ENCODE results near the gene DNAH6. TPM values are rescaled to one million over a fixed set of nuclear protein-coding genes. Genes with fewer than 3 reads are reported as not detected.

The DNAH6 gene
- total RNA-seq, 1 experiment from 2014 or later: 0.26 TPM

GRCh38 chr2:84697895-84698294, 181.6 kb downstream of the DNAH6 start:
- H4K91ac ChIP-seq (ENCODE audit: insufficient read length, low read depth, low read length): no peak overlapping the region
- H2BK12ac ChIP-seq (ENCODE audit: insufficient read length, low read depth, low read length): no peak overlapping the region
- no peaks in the 10 kb centered on the region for H3K4me1 ChIP-seq (ENCODE audit: insufficient read depth, low read length)
- no peaks in the 10 kb centered on the region for H3K79me1 ChIP-seq (ENCODE audit: insufficient read depth, low read depth, low read length, poor library complexity, severe bottlenecking)
- no peak overlapping the region for H3K56ac ChIP-seq (ENCODE audit: insufficient read length, low read depth, low read length)
- no peaks in the 10 kb centered on the region for H3K23me2 ChIP-seq (ENCODE audit: insufficient read length, low read depth, low read length, poor library complexity, severe bottlenecking)
- H2AFZ ChIP-seq (ENCODE audit: low read length): no peak overlapping the region
- no peak overlapping the region for H3K23ac ChIP-seq (ENCODE audit: insufficient read length, low read depth, low read length)
- no peak overlapping the region for H2AK5ac ChIP-seq (ENCODE audit: insufficient read length, low read length)
- no peaks in the 10 kb centered on the region for H4K20me1 ChIP-seq (ENCODE audit: control insufficient read depth, insufficient read depth, insufficient read length)
- no peak overlapping the region for H3K4ac ChIP-seq (ENCODE audit: low read depth, low read length)
- H3K18ac ChIP-seq (ENCODE audit: insufficient read length, low read depth, low read length): no peak overlapping the region
- no peak overlapping the region for H2BK15ac ChIP-seq (ENCODE audit: low read depth, low read length)
- no peak overlapping the region for H4K5ac ChIP-seq (ENCODE audit: insufficient read length, low read depth, low read length)
- H3K4me1 Mint-ChIP-seq: no peaks in the 10 kb centered on the region
- H3K27ac ChIP-seq (ENCODE audit: insufficient read length, low read depth, low read length): no peak overlapping the region
- H3K36me3 Mint-ChIP-seq (ENCODE audit: insufficient read depth in 1 of 3, low read depth in 3 of 3): peaks cover 0 to 3% (median 0%) of the 10 kb centered on the region in 3 experiments; a peak in 1 of 7 replicates
- TF ChIP-seq CTCF (conservative IDR thresholded peaks at IDR 0.05): no peak
- no peaks in the 10 kb centered on the region for H3K9me3 ChIP-seq (ENCODE audit: control insufficient read depth, low read depth, low read length)
- no peak overlapping the region for H3T11ph ChIP-seq (ENCODE audit: low read length)
- no peak overlapping the region for H2BK120ac ChIP-seq (ENCODE audit: low read depth, low read length, poor library complexity, severe bottlenecking)
- DNase-seq: no peak
- no peaks in the 10 kb centered on the region for H3K27me3 ChIP-seq (ENCODE audit: insufficient read depth, low read length)
- H3K27me3 Mint-ChIP-seq (ENCODE audit: low read depth): no peaks in the 10 kb centered on the region; the same call in none of the 2 replicates
- no peak overlapping the region for H3K9ac ChIP-seq (ENCODE audit: extremely low read depth, insufficient read length, low read length)
- no peak overlapping the region for H2BK5ac ChIP-seq (ENCODE audit: insufficient read length, low read length)
- no peak overlapping the region for H3K4me3 Mint-ChIP-seq
- H2BK20ac ChIP-seq (ENCODE audit: low read depth, low read length, poor library complexity, severe bottlenecking): no peak overlapping the region
- WGBS (ENCODE audit: extremely low coverage, insufficient read length, low lambda C conversion rate): no CpG with 5 or more reads among the region's 2 CpGs
- no peaks in the 10 kb centered on the region for H3K79me2 ChIP-seq (ENCODE audit: insufficient read depth, low read length)
- H4K8ac ChIP-seq (replicated peaks; ENCODE audit: insufficient read length, low read depth, low read length): no peak overlapping the region
- no peak overlapping the region for H3K4me2 ChIP-seq (ENCODE audit: insufficient read depth, insufficient read length, low read length)
- no peak overlapping the region for H3K27ac Mint-ChIP-seq
- H3K14ac ChIP-seq (ENCODE audit: insufficient read depth, low read length): no peak overlapping the region
- peaks cover 4 to 7% of the 10 kb centered on the region in 2 experiments for H3K9me3 Mint-ChIP-seq
